ENCODE results near the gene UQCC5.

Gene UQCC5

GRCh38 chr3:52503788-52504424 is 32.5 kb upstream of the UQCC5 start:
- no peak overlapping the region for H3K4me3 ChIP-seq (replicated peaks; ENCODE audit: low read depth, low read length)
- DNase-seq (ENCODE audit: extremely low read depth, low read depth) = no peak
- TF ChIP-seq CTCF (IDR thresholded peaks at IDR 0.05; ENCODE audit: low read depth, low read length, missing control alignments) = no peak

- no peak overlapping the region for H3K4me3 ChIP-seq (replicated peaks; ENCODE audit: low read depth, low read length)
- no peak for TF ChIP-seq CTCF (IDR thresholded peaks at IDR 0.05; ENCODE audit: low read depth, low read length, missing control alignments)
Measured at GRCh38 chr3:52504977-52505376, 31.4 kb upstream of the UQCC5 start.

GRCh38 chr3:52506266-52506966 is 30.0 kb upstream of the UQCC5 start:
- no peak for TF ChIP-seq CTCF (IDR thresholded peaks at IDR 0.05; ENCODE audit: low read depth, low read length, missing control alignments)
- H3K4me3 ChIP-seq (replicated peaks; ENCODE audit: low read depth, low read length) = no peak overlapping the region
- no peak for DNase-seq (ENCODE audit: extremely low read depth, low read depth)

More at GRCh38 chr3:52504977-52505376, 31.4 kb upstream of the UQCC5 start:
- no peak for DNase-seq (ENCODE audit: extremely low read depth, low read depth)

GRCh38 chr3:52507359-52507758 is 29.0 kb upstream of the UQCC5 start:
- no peak for TF ChIP-seq CTCF (IDR thresholded peaks at IDR 0.05; ENCODE audit: low read depth, low read length, missing control alignments)
- DNase-seq (ENCODE audit: extremely low read depth, low read depth) = peak; percentile 10
- H3K4me3 ChIP-seq (replicated peaks; ENCODE audit: low read depth, low read length) = no peak overlapping the region

GRCh38 chr3:52509753-52510328 is 26.6 kb upstream of the UQCC5 start:
- H3K4me3 ChIP-seq (replicated peaks; ENCODE audit: low read depth, low read length) = no peak overlapping the region
- no peak for TF ChIP-seq CTCF (IDR thresholded peaks at IDR 0.05; ENCODE audit: low read depth, low read length, missing control alignments)
- no peak for DNase-seq (ENCODE audit: extremely low read depth, low read depth)

GRCh38 chr3:52511509-52511908 is 24.9 kb upstream of the UQCC5 start:
- no peak for TF ChIP-seq CTCF (IDR thresholded peaks at IDR 0.05; ENCODE audit: low read depth, low read length, missing control alignments)
- no peak overlapping the region for H3K4me3 ChIP-seq (replicated peaks; ENCODE audit: low read depth, low read length)
- DNase-seq (ENCODE audit: extremely low read depth, low read depth) = no peak

Data from HFF-Myc (cell line).